Measurements from ENCODE around the gene DOCK1.

GRCh38 chr10:127485153-127485857 lies 580.1 kb downstream of the DOCK1 start:
- TF ChIP-seq, protein P1, sequence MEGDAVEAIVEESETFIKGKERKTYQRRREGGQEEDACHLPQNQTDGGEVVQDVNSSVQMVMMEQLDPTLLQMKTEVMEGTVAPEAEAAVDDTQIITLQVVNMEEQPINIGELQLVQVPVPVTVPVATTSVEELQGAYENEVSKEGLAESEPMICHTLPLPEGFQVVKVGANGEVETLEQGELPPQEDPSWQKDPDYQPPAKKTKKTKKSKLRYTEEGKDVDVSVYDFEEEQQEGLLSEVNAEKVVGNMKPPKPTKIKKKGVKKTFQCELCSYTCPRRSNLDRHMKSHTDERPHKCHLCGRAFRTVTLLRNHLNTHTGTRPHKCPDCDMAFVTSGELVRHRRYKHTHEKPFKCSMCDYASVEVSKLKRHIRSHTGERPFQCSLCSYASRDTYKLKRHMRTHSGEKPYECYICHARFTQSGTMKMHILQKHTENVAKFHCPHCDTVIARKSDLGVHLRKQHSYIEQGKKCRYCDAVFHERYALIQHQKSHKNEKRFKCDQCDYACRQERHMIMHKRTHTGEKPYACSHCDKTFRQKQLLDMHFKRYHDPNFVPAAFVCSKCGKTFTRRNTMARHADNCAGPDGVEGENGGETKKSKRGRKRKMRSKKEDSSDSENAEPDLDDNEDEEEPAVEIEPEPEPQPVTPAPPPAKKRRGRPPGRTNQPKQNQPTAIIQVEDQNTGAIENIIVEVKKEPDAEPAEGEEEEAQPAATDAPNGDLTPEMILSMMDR (IDR thresholded peaks at IDR 0.05), result no peak
- TF ChIP-seq POLR2A (IDR thresholded peaks at IDR 0.05), result no peak
